ENCODE measurements around the gene TADA1.
"Not testable (repeated sequence)": the region's sequence is repeated elsewhere in the genome, so short reads cannot be mapped to it uniquely, and the experiment has no call there.

Gene TADA1

DNA sequence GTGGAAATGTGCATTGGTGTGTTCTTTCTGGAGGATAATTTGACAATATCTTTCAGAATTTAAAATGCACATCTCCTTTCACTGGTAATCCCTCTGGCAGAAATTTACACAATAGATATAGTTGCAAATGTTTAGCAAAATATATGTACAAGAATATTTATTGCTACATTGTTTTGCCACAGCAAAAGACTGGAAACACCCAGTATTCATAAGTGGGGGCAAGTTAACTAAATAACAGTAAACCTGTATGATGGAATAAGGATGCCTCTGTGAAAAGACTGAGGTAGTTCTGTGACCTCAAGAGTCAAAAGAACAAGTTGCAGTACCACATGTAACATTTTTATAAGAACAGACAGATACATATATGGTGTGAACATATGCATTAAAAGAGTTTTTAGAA lies 13.7 kb upstream of the TADA1 start:
- no peak for DNase-seq (ENCODE audit: low spot score)

DNA sequence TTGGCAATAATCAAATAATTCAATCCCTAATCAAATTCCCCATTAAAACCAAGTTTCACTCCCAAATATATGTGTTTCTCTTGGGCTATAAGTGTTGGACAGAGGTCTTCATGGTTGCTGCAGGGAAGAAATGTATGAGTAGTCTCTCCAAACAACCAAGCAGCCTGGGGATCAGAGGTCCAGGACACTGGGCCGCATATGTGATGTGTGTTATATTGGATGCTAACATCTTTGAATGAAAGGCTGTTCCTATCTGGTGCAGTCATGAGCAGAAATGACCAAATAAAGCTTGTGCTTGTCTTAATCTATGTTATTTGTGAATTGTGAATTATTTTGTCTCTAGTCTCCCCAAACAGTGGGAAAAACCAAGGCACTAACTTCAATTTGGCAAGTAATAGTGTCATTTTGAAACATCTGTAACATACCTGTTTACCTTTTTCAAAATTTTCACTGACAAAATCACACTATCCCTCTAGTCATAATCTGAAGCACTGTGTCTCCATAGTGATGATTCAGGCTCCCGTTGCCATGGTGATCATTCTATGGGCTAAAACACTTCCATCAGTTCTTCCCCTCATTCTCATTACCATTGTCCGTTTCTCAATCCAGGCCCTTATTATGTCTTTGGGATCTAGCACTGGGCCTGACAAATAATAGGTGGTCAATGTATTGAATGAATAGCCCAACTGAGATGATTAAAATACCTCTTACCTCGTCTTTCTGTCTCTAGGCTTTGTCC lies 12.5 kb upstream of the TADA1 start:
- no peak for DNase-seq (ENCODE audit: low spot score)

DNA sequence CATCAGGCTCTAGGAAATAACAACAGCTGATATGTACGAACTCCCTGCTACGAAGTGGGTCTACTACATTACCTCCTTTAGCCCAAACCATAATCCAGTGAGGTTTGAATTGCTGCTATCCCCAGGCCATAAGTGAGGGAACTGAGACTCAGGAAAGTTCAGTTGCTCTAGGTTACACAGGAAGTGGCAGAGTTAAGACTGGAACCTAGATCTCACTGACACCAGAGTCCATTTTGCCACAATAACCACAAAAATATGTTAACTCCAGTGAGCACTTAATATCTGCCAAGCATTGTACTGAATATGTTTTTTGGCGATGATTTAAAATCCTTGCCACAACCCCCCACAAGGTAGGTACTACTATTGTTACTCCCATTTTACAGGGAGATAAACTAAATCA lies 8.9 kb upstream of the TADA1 start:
- DNase-seq (ENCODE audit: low spot score), result no peak

DNA sequence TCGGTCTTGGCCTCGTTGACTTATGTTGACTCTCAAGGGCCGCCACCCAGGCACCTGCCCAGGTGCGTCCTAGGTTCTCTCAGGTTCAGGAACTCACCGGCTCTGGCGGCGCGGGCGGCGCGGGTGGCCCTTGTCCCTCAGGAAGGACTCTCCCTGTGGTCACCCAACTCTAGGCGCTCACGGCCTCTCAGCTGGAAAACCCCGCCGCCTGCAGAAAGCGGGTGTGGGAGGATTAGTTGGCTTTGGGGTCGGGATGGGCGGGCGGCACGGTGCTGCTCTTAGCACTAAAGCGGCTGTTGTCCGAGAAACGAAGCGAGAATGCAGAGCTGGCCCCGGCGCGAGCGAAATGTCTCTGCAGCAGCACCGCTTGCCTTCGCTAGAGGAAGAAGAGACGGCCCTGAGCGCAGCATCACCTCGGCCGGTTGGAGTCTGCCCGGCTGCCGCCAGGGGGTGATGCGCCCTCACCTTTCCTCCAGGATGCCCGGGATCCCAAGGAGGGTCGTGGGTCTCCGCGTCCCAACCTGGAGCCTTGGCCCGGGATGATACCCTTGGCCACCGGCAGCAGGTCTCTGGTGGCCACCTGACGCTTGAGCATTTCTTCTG lies 8.1 kb upstream of the TADA1 start:
- DNase-seq (ENCODE audit: low spot score), result peak; percentile 74

DNA sequence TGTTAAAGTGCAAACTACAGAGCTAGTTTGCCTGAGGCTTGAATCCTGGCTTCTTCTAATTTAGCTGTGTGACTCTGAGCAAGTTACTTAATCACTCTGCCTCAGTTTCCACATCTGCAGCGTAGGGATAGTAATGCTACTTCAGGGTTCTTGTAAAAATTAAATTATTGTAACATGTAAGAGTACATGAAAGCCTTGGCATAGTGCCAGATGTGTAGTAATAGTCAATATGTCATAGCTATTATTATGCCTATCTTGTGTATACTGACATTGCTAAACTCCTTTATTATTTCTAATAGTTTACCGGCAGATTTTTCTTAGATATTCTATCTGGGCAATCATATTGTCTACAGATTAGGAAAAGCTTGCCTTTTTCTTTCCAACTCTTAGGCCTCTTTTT lies 6.8 kb upstream of the TADA1 start:
- no peak for DNase-seq (ENCODE audit: low spot score)

DNA sequence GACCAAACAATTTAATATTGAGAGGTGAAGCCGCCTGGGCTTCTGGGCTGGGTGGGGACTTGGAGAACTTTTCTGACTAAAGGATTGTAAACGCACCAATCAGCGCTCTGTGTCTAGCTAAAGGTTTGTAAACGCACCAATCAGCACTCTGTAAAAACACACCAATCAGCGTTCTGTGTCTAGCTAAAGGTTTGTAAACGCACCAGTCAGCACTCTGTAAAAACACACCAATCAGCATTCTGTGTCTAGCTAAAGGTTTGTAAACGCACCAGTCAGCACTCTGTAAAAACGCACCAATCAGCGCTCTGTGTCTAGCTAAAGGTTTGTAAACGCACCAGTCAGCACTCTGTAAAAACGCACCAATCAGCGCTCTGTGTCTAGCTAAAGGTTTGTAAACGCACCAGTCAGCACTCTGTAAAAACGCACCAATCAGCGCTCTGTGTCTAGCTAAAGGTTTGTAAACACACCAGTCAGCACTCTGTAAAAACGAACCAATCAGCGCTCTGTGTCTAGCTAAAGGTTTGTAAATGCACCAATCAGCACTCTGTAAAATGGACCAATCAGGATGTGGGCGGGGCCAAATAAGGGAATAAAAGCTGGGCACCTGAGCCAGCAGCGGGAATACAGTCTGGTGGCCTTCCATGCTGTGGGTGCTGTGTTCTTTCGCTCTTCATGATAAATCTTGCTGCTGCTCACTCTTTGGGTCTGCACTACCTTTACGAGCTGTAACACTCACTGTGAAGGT lies 2.3 kb upstream of the TADA1 start:
- DNase-seq (ENCODE audit: low spot score), result not testable (repeated sequence)

DNA sequence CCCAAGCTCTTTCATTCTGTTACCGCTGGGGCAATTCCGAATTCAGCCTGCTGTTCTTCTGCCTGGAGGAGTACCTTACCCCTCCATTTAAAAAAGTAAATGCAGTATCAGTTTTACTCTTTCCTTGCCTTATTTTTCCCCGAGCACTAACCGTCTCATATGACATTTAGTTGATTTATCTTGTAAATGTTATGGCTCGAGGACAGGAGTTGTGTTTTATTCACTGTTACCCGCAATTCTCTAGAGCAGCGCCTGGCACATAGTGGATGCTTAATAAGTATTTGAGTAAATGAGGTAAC lies 425 bp upstream of the TADA1 start:
- DNase-seq (ENCODE audit: low spot score), result no peak

DNA sequence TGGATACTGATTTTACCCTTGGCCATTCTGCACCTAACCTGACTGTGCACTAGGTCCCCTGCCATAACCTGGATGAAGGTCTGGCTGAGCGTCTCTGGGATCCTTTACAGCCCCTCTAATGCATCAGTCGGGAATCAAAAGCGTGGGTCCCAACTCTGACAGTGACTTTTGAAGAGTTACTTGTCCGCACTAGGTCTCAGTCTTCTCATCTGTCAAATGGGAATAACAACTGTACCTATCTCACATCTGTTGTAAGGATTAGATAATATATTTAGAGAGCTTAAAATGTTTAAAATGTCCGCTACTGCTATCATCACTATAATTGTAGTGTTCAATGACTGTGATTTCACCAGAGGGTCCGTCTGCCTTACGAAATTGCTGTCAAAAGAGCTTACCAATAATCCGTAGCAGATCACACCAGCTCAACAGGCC lies 746 bp downstream of the TADA1 start:
- DNase-seq (ENCODE audit: low spot score), result no peak

DNA sequence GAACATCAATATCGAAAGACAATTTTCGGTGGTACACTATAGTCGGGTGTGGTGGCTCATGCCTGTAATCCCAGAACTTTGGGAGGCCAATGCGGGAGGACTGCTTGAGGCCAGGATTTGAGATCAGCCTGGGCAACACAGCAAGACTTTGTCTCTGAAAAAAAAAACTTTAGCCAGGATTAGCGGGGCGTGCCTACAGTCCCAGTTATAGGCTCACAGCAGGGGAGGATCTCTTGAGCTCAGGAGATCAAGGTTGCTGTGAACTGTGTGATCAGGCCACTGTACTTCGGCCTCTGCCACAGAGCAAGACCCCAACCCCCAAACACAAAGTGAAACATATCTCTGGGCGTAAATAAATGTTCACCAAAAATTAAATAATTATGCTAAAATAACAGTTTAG lies 1.6 kb downstream of the TADA1 start:
- DNase-seq (ENCODE audit: low spot score), result no peak

DNA sequence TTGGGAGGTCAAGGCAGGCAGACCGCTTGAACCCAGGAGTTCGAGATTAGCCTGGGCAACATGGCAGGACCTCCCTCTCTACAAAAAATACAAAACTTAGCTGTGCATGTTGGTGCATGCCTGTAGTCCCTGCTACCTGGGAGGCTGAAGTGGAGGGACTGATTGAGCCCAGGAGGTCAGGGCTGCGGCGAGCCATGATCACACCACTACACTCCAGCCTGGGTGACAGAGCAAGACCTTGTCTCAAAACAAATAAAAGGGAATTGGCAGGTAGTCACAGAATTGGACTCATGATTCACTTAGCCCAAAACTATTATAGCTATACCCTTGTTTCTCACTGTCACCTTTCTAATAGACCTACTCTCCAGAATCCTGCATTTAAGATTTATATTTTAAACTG lies 5.5 kb downstream of the TADA1 start:
- no peak for DNase-seq (ENCODE audit: low spot score)

DNA sequence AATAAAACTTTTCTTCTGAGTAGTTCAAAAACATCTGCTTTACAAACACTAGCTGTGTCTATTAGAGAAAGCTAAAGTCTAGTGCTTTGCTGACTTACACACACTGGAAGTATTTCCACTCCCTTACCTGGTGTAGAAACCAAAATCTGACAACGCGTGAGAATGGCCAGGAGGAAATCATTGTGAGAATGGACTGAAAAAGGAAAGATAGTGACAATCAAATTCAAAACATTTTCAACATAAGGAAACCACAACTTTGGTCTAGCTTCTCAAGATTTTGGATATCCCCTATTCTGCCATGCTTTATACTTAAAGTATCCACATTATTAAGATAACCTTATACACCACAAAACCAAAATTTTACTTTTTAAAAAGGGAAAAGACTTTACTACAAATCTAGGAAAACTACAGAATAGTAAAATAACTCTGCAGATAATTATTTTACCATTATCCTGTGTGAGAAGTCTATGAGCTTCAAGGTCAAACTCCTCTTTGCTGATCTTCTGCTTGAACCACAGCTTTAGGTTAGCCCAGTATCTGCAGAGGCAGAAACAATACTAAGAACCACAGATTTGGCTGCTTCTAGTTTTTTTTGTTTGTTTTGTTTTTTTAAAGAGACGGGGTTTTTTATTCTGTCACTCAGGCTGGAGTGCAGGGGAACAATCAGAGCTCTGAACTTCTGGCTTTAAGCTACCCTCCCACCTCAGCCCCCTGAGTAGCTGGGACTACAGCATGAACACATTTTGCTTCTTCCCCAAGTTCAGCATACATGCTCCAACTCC lies 6.6 kb downstream of the TADA1 start:
- no peak for DNase-seq (ENCODE audit: low spot score)

DNA sequence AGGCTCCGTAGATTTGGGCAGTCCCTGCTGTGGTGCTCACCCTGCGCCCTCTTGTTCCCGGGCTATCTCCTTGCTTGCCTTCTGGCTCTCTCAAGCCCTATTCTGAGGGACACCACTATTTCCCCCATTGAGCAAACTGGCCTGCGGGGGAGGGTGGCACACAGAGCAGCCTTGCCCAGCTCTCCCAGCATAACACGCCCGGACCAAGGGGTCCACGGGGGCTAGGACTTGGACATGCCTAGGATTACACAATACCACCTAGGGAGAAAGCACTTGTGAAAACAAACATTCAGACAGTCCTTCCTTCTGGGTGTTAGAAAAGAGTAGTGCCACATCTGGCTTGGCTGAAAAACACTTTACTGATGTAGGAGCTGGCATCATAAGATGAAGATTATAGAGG lies 7.4 kb downstream of the TADA1 start:
- no peak for DNase-seq (ENCODE audit: low spot score)

DNA sequence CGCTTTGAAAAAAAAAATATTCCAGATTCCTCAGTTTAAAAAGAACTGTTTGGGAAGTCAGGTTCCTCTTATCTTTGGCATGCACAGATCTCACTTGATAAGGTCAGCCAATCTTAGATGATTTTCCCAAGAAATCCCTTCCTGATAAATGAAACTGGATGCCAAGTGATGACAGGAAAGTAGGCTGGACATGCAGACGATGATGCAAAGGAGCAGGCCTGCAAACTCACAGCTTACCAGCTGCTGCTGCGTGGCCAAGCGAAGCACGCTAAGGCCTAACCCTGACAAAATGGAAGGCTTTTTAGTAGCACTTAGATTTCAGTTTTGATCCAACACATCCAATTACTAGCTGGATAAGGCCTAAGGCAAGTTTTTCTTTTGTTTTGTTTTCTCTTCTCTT lies 10.1 kb downstream of the TADA1 start:
- DNase-seq (ENCODE audit: low spot score), result no peak

DNA sequence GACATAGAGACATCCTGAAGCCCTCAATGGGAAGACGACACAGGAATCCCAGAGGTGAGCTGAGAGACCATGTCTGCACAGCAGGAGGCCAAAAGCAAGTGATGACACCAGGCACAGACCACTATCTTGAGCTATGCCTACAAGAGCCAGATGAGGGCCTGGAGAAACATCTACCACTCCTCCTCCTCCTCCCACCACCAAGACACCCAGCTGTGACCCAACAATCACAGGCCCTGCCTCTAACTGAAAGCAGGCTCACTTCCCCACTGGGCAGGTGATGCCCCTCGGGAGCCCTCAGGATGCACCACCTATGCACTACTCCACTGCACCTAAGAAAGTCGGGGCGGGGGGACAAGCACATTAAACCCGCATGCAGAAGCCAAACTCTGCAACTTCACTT lies 16.5 kb downstream of the TADA1 start:
- DNase-seq (ENCODE audit: low spot score), result peak; percentile 31

DNA sequence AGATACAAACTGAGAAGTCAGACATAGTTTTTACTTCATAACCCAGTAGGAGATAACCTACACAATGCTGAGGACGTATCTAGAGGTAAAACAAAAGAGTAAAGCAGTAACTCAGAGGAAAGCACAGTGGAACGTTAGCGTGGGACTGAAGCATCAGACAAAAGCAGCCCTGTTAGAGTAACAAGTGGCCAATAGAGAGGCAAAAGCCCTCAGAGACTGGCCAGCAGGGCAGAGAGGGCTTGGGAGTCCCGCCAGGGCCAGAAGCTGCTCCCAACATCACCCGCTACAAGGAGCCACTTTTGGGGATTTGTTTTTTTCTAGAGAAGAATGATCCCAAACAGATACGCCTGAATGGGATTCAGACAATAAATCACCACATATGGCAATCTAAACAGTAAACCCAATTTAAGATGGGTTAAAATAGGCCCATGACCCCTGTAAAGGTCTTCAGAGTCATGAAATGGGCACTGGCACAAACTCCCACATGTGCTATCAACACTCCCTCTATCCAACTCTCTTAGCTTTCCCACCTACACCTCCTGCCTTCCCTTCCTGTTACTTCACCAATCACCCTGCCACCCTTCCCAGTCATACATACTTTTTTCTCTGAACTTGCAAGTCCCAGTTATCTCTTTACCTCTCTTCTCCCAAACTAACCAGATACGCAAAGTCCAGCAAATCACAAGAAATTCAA lies 17.2 kb downstream of the TADA1 start:
- no peak for DNase-seq (ENCODE audit: low spot score)

DNA sequence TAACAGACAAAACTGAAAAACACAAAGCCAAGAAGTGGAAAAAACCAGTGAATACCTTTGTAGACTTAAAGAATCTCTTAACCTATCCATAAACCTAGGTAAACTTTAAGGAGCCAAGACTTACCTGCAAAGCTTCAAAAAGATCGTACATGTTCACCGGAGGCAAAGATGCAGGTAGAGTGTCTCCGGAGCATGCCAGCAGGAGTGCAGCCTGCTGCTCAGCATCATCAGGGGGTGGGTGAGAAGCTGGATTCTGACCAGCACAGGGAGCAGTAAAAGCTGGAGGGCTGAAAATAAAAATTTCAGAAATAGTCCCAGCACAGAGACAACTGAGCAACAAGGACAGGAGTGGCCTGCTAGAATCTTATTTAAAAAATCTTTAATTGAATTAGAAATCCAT lies 18.1 kb downstream of the TADA1 start:
- DNase-seq (ENCODE audit: low spot score), result no peak

DNA sequence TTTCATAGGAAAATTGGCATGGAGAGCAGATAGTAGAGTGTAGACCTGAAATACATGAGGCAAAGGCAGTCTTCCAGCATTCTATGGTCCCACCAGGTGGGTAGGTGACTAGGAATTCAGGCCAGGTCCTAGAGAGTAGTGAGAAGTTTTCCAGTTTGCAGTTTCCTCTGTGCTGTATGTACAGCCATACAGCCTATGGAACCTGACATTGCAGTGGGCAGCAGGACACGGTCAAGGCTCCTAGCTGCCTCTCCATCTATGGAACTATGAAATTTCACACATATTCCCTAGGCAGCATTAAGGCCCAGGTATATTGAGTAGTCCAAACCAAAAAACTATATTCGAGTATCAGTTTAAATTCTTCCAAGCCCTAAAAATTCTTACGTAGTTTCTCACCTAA lies 20.5 kb downstream of the TADA1 start:
- DNase-seq (ENCODE audit: low spot score), result no peak

DNA sequence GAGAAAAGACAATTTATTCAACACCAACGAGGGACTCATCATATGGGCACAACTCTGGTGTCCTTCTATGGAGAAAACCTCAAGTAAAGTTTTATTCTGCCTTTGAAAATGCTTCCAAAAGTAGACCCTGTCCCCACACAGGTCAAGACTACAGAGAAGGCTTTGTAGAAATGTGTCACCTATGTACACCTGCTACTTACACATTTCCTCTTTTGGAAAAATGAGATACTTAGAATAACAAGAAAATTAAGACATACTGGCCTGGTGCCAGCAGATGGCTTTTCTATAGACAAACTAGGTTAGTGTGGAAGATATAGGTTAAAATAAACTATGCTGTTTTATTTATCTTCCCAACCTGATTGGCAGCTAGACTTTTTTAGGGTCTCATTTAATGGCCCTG lies 23.1 kb downstream of the TADA1 start:
- no peak for DNase-seq (ENCODE audit: low spot score)

DNA sequence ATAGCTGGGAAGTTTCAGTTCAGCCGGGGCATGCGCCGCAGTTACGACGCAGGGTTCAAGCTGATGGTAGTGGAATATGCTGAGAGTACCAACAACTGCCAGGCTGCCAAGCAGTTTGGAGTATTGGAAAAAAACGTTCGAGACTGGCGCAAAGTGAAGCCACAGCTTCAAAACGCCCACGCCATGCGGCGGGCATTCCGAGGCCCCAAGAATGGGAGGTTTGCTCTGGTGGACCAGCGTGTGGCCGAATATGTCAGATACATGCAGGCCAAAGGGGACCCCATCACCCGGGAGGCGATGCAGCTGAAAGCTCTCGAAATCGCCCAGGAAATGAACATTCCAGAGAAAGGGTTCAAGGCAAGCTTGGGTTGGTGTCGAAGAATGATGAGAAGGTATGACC lies 26.9 kb downstream of the TADA1 start:
- DNase-seq (ENCODE audit: low spot score), result no peak

DNA sequence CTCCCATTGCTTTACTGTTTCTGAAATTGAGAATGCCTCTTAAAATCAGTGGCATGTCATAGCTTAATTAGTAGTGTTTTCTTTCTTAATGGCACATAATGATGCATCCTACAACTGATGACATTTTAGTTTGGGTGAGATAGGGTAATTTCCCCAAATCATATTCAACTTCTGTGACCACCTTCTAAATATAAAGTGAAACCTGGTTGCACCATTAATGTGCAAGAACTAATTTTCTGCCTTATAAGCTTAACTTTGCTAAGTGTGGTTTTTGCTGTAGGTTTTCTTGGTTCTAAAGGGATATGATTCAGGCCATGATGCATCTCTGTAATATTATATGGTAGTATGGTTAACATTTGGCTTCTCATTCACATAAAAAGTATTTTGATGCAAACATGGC lies 27.9 kb downstream of the TADA1 start:
- DNase-seq (ENCODE audit: low spot score), result no peak

DNA sequence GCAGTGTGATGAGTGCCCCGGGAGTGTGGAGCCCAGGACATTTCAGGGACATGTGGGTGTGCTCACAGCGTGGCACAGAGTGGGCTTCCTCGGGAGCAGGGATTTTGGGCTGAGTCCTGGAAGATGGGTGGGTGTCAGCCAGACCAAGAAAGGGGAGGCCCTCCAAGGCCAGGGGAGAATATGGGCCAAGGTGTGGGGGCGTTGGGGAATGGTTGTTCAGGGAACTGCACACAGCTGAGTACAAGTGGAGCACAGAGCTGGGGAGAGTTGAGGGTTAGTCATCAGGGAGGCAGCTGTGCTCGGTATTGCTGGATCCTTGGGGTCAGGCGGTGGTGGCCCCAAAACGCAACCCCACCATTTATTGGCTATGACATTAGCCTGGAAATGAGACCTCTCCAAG lies 31.3 kb downstream of the TADA1 start:
- no peak for DNase-seq (ENCODE audit: low spot score)
